GF-D8 (cell line): ENCODE results near the gene CFAP92.

Source experiments
- DNase-seq: peaks from one replicate; lab custom pipeline; 2025; lab: John Stamatoyannopoulos, UW

The CFAP92 gene

GRCh38 chr3:129026728-129027543 lies 33.1 kb upstream of the CFAP92 start:
- peak; percentile 65 for DNase-seq

DNA sequence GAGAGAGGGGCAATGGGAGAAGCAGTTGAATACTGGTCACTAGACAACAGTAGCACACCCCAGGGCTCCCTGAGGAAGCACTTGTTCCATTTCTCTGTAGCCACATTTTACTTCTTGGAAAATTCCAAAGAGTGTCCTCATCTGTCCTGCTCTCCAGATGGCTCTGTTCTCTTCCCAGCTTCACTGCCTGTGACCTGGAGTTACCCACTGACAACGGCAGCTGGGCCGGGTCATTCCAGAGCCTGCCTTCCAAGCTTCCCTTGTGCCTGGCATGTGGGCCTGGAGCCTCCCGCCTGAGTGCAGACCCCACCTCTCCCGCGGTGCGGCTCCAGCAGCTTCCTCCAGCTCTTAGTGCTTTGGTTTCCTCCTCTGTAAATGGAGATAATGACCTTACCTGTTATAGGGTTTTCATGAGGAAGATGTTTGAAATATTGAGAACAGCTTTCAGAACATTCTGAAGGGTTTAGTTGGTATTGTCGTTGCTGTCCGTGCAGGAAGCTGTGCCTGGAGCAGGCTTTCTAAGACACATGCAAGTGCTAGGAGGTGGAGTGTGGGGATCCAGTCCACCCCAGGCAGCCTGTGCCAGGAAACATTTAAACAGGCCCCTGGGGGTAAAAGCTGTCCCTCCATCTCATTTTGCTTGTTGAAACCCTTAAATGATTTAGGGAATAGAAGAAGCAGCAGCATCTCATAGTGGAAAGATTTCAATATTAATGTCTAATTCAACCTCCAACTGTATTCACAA lies 32.0 kb upstream of the CFAP92 start:
- no peak for DNase-seq

DNA sequence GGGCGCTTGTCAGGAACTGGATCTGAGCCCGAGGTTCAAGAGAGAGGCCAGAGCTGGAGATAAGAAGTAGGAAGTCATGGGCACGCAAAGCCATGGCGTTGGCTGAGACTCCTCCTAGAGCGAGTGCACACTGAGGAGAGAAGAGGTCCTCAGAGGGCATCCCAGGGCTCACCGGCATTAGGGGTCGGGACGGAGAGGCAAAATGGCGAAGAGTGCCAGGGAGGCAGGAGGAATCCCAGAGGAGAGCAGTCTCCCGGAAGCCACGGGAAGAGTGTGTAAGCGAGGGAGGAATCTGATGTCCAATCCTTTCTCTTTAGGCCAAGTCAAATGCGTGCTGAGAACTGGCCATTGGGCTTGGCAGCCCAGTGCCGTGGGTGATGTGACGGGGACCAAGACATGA lies 31.2 kb upstream of the CFAP92 start:
- DNase-seq, result no peak

- DNase-seq, result no peak
Measured at GRCh38 chr3:129023909-129024308, 30.0 kb upstream of the CFAP92 start.

GRCh38 chr3:129023008-129023358 lies 29.1 kb upstream of the CFAP92 start:
- DNase-seq, result no peak

DNA sequence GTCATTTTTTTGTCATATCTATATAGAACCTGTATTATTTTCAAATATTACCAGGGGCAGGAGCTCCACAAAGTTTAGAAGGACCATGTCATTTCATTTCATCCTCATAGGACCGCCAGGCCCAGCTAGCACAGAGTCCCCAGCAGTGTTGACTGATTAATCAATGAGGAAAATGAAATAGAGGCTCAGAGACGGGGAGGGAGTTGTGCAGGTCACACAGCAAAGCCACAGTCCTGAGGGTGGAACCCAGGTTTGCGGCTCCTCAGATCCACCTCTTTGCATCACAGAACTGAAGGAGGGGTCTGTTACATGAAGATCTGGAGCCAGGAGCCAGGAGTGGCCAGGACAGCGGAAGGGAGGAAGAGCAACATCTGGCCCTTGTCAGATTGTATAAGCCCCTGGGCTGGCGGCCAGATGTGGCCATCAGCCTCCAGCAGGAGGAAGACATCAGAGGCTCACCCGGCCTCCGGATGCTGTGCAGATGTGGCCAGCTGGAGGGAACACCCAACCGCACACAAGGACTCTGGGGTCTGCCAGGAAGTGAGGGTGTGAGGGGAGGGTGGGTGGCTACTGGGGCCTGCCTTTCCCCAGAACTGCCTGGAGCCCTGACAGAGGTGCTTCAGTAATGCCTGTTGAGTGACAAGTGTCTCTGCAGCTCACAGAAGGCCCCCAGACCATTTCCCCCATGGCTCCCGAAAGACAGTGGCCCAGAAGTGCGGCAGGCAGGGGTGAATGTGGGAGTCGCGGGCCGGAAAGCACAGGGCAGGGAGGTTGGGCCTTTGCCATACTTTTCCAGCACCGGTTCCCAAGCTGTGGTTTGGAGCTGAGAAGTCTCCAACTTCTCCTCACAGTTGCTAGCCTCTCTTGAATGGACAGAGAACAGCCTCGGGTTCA lies 28.5 kb upstream of the CFAP92 start:
- DNase-seq, result no peak

DNA sequence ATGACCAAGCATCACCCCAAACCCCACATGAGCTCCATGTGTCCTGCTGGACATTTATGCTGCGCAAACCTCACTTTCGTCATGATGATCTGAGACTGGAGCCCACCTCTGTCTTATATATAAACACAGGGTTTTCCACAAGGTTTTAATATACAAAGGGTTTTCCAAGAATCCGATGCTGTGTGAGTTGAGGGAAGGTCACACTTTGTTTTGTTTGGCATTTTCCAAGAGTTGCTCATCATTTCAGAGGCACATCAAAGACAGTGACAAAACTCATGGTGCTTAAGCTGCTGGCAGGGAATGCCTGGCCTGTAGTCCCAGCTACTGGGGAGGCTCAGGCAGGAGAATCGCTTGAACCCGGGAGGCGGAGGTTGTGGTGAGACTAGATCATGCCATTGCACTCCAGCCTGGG lies 27.3 kb upstream of the CFAP92 start:
- no peak for DNase-seq

GRCh38 chr3:129020691-129021090 lies 26.8 kb upstream of the CFAP92 start:
- DNase-seq, result no peak

GRCh38 chr3:129019266-129019665 lies 25.4 kb upstream of the CFAP92 start:
- no peak for DNase-seq

GRCh38 chr3:129018751-129019150 lies 24.9 kb upstream of the CFAP92 start:
- no peak for DNase-seq

DNA sequence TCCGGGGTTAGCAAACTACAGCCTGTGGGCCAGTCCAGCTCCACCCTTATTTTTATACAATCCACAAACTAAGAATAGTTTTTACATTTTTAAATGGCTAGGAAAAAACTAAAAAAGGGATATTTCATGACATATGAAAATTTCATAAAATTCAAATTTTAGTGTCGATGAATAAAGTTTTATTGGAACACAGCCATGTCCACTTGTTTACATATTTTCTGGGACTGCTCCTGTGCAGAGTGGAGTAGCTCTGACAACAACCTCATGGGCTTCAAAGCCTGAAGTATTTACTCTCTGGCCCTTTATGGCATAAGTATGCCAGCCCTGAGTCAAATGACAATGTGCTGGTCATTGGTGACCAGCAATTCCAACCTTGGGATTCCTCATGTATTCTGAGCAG lies 24.4 kb upstream of the CFAP92 start:
- no peak for DNase-seq

- no peak for DNase-seq
Measured at GRCh38 chr3:129017484-129017899, 23.6 kb upstream of the CFAP92 start.

GRCh38 chr3:129016720-129017483 lies 23.0 kb upstream of the CFAP92 start:
- DNase-seq, result no peak

DNA sequence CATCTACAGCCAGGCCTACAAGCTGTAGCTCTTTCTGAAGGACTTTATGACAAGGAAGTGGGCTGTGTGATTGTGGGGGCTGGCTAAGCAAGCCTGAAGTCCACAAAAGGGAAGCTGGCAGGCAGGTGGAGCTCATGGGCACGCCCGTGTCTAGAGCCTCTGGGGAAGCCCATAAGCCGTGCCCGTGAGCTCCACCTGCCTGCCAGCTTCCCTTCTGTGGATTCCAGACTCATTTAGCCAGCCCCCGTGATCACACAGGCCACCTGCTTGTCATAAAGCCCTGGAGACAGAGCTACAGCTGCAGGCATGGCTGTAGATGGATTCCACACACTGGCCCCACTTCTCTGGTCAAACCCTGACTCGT lies 22.5 kb upstream of the CFAP92 start:
- DNase-seq, result peak; percentile 62

DNA sequence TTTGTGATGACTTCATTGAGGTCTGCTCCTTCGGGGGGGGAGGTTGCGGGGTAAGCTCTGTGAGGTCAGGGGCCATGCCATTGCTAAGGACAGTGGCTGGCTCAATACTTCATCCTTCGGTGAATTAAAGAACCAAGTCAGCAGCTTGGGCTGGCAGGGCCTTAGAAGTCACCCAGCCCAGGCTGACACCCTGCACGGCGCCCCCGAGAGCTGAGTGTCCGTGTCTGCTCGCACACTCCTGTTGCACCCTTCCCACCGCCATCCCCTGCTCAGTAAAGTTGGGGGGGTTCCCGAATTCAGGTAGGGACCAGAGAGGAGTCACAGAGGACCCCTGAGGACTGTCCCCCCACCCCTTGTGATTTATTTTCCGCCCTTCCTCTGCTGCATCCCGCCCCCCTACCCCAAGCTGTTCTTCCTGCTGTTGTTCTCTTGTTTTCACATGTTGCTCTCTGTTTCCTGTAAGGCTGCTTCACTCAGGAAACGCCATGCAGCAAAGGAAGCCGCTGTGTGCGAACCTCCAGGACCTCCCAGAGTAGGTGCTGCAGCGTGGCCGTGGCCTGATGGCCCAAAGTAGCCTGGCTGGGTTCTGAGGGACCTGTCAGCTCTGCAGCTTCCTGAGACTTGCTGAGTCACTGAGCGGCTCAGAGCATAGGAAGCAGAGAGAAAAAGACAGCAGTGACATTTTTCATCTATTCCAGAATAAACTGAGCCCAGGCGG lies 21.7 kb upstream of the CFAP92 start:
- DNase-seq, result no peak

DNA sequence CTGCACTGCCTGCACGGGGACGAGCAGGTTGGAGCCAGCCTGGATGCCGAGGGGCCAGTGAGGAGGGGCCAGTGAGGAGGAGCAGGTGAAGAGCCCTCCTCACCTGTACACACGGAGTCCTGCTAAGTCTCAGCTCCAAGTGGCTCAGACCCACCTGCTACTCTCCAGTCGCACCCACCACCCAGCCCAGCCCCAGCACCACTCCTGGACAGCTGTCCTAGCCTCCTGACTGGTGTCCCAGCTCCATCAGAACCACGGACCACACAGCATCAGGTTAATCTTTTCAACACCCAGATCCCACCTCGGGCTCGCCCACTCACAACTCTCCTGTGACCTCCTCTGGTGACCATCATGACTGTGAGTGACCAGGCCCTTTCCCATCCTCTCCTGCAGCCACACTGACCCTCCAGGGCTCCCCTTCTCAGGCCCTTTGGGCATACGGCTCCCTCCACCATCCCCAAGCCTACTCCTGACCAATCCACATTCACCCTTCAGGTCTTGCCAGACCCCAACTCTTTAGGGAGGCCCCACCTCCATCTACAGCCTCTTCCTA lies 21.0 kb upstream of the CFAP92 start:
- no peak for DNase-seq

GRCh38 chr3:129014148-129014547 lies 20.3 kb upstream of the CFAP92 start:
- no peak for DNase-seq

DNA sequence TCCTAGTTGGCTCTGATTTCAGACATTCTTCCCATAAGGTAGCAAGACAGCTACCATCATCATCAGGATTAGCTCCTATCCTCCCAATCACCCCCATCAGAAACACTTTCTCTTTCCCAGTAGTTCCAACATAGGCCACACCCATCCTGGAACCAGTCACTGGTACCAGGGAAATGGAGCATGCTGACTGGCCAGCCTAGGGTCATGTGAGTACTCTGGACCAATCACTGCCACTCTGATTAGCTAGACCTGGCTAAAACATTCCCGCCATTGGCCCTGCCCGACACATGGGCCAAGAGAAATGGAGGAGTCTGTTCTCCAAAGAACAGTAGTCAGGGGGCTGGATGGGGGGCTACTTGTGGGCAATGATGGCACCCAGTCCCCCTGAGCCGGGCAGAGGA lies 19.6 kb upstream of the CFAP92 start:
- DNase-seq, result no peak

- no peak for DNase-seq
Measured at GRCh38 chr3:129010310-129010956, 16.6 kb upstream of the CFAP92 start.

DNA sequence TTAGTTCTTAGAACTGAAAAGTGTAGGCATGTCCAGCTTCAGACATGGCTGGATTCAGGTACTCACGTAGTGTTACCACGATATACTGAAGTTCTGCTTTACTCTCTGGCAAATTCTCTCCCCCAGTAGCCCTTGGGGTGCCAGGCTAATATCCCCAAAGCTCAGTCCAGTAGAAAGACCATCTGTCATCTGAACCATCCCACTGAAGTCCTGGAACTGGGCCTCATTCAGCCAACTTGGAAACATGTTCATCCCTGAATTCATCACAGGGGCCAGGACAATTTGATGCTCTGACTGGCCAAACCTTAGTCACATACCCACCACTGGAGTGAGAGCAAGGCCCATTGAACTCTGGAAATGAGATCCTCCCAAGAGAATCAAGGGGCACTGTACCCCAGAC lies 15.4 kb upstream of the CFAP92 start:
- no peak for DNase-seq
